OCI-LY3 (cell line): Measurements from ENCODE around the gene LMO7.

Experiments used
- H2AFZ ChIP-seq: fragments of 200-600, 300-600 bp; shearing (Covaris generic); 2 replicates; pipeline ENCODE4 v1.6.0; 2014; ENCODE audit warnings: antibody characterized with exemption, low read depth, low read length
- H3K27ac ChIP-seq: fragments of 200-600, 300-600 bp; sonication (generic); 2 replicates; pipeline ENCODE4 v1.5.1; 2014; ENCODE audit warnings: mild to moderate bottlenecking, low read length, moderate library complexity, mixed read lengths
- H3K27me3 ChIP-seq: fragments of 200-600, 300-600 bp; sonication (generic); 2 replicates; pipeline ENCODE4 v1.6.1; 2014; ENCODE audit warnings: low read depth, low read length, mixed read lengths
- H3K36me3 ChIP-seq: fragments of 200-600, 300-600 bp; sonication (generic); replicated peaks from 2 replicates; pipeline ENCODE3; 2014; ENCODE audit warnings: low read depth, low read length, mixed read lengths
- H3K4me1 ChIP-seq: fragments of 300-600, 200-600 bp; sonication (generic); 2 replicates; pipeline ENCODE4 v1.6.1; 2014; ENCODE audit warnings: low read length, mixed read lengths
- H3K4me2 ChIP-seq: fragments of 200-600, 300-600 bp; sonication (generic); 2 replicates; pipeline ENCODE4 v1.6.1; 2014; ENCODE audit warnings: low read length, mixed read lengths
- H3K4me3 ChIP-seq: fragments of 300-600, 200-600 bp; sonication (generic); 2 replicates; pipeline ENCODE4 v1.5.1; 2014; ENCODE audit warnings: antibody characterized with exemption, mild to moderate bottlenecking, low read length, moderate library complexity
- H3K79me2 ChIP-seq: fragments of 300-600, 200-600 bp; shearing (Covaris generic); 2 replicates; pipeline ENCODE4 v1.6.1; 2014; ENCODE audit warnings: mild to moderate bottlenecking, low read length, mixed read lengths
- H3K9ac ChIP-seq: fragments of 300-600, 200-600 bp; shearing (Covaris generic); 2 replicates; pipeline ENCODE4 v1.6.0; 2014; ENCODE audit warnings: mild to moderate bottlenecking, low read length, moderate library complexity
- H3K9me3 ChIP-seq: fragments of 200-600, 300-600 bp; shearing (Covaris generic); 2 replicates; pipeline ENCODE4 v1.6.1; 2014; ENCODE audit warnings: low read length, mixed read lengths; ENCODE audit not compliant: insufficient read depth
- H4K20me1 ChIP-seq: fragments of 200-600, 300-600 bp; sonication (generic); 2 replicates; pipeline ENCODE4 v1.6.1; 2016; ENCODE audit warnings: low read length, mixed read lengths; ENCODE audit not compliant: insufficient read depth
- CTCF ChIP-seq: fragments of 200-600, 300-600 bp; sonication (generic); IDR thresholded peaks from 2 replicates; pipeline ENCODE4 v1.5.1; 2014; ENCODE audit warnings: antibody characterized with exemption, low read length, low read depth
- EZH2phosphoT487 ChIP-seq: fragments of 200-600 bp; shearing (Covaris generic); IDR thresholded peaks from 2 replicates; pipeline ENCODE4 v1.6.1; 2018; ENCODE audit warnings: antibody characterized with exemption, mixed run types, low read depth

The LMO7 gene

DNA sequence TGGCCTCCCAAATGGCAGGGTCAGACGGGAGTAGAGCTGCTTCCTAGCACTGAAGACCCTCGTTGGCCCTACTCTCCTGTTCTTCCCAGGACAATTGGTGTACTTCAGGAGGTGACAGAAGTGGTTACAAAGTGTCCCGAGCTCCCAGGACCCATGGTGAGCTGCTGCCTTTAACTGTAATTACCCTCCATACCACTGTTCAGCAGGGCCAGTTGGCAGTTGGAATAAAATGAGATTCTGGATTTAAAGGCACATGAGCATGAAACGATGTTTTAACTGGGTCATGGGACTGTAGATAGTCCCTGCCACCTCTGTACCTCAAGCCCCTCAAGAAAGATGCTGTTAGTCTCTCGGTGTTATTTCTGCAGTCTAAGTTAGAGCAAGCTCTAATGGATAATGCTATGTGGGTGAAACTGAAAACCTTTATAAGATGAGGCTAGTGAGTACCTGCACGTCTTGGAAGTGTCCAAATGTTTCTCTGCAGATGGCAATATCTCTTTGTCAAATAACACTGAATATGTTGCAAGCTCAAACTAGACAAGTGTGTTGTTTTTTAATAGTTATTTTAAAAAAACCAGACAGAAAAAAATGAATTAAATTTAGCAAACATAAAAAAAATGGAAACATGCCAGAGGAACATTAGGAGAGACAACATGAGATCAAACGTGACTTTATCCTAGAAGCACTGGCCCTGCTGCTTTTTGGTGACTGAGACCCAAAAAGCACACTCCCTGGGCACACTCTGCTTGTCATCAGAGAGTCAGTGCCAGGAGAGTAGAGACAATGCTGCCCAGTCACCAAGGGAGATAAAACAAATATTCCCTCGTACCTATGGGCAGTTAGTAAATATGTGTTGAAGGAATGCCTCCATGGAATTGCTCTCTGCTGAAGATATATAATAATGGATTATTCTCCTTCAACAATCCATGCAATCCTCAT lies 266.3 kb downstream of the LMO7 start:
- Histone ChIP-seq H3K79me2 (no peaks in the 10 kb centered on the region), H4K20me1 (no peaks in the 10 kb centered on the region), H3K9ac (no peak overlapping the region), H3K36me3 (no peaks in the 10 kb centered on the region), H2AFZ (no peak overlapping the region), H3K4me3 (no peak overlapping the region), H3K9me3 (peaks cover 6% of the 10 kb centered on the region; the same call in 1 of the 2 replicates), H3K27me3 (peaks cover 5% of the 10 kb centered on the region), H3K4me2 (no peak overlapping the region), H3K27ac (no peak overlapping the region), H3K4me1 (no peaks in the 10 kb centered on the region)
- no peak for TF ChIP-seq EZH2phosphoT487
- TF ChIP-seq CTCF, result no peak

GRCh38 chr13:75904012-75904411 lies 267.9 kb downstream of the LMO7 start:
- Histone ChIP-seq H3K4me3 (no peak overlapping the region), H3K79me2 (no peaks in the 10 kb centered on the region)

DNA sequence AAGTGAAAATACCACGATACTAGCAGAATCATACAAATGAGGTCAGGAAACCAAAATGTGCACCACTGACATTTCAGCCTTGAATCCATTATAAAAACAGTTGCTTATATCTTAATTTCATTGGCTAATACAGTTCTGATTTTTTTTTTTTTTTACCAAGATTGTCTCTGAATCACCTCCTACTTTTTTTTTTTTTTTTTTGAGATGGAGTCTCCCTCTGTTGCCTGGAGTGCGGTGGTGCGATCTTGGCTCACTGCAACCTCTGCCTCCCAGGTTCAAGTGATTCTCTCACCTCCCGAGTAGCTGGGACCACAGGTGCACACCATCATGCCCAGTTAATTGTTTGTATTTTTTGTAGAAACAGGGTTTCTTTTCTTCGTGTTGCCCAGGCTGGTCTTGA lies 270.2 kb downstream of the LMO7 start:
- Histone ChIP-seq H3K36me3 (no peaks in the 10 kb centered on the region), H3K27ac (no peak overlapping the region), H3K4me2 (no peak overlapping the region), H3K4me1 (no peaks in the 10 kb centered on the region), H3K4me3 (no peak overlapping the region), H3K9ac (no peak overlapping the region), H4K20me1 (no peaks in the 10 kb centered on the region), H3K9me3 (no peaks in the 10 kb centered on the region), H3K27me3 (peaks cover 5% of the 10 kb centered on the region), H2AFZ (no peak overlapping the region), H3K79me2 (no peaks in the 10 kb centered on the region)
- TF ChIP-seq EZH2phosphoT487 (no peak), CTCF (no peak)

More at GRCh38 chr13:75904012-75904411, 267.9 kb downstream of the LMO7 start:
- Histone ChIP-seq H4K20me1 (no peaks in the 10 kb centered on the region), H3K4me1 (no peaks in the 10 kb centered on the region), H3K4me2 (no peak overlapping the region), H3K27me3 (peaks cover 5% of the 10 kb centered on the region), H3K36me3 (no peaks in the 10 kb centered on the region), H3K27ac (no peak overlapping the region), H3K9ac (no peak overlapping the region), H2AFZ (no peak overlapping the region), H3K9me3 (peaks cover 6% of the 10 kb centered on the region; the same call in 1 of the 2 replicates)
- TF ChIP-seq CTCF, result no peak

DNA sequence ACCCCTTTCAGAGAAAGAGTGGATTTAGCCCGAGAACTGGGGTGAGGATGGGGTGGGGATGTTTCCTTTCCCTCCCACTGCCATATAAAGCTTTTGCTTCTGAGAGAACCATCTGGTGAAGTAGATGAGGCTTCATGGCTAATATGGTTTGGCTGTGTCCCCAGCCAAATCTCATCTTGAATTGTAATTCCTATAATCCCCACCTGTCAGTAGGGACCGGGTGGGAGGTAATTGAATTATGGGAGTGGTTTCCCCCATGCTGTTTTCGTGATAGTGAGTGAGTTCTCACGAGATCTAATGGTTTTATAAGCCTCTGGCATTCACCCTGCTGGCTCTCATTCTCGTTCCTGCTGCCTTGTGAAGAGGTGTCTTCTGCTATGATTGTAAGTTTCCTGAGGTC lies 270.9 kb downstream of the LMO7 start:
- Histone ChIP-seq H3K79me2 (no peaks in the 10 kb centered on the region), H3K36me3 (no peaks in the 10 kb centered on the region), H2AFZ (no peak overlapping the region), H3K4me2 (no peak overlapping the region), H3K4me3 (no peak overlapping the region), H3K27me3 (peaks cover 5% of the 10 kb centered on the region), H3K9ac (no peak overlapping the region), H4K20me1 (no peaks in the 10 kb centered on the region), H3K27ac (no peak overlapping the region), H3K9me3 (no peaks in the 10 kb centered on the region), H3K4me1 (no peaks in the 10 kb centered on the region)
- TF ChIP-seq EZH2phosphoT487 (no peak), CTCF (no peak)
